Muscle layer of duodenum (tissue), 2 donors: ENCODE data around the gene ARHGAP45.
"Not testable (repeated sequence)": the region's sequence is repeated elsewhere in the genome, so short reads cannot be mapped to it uniquely, and the experiment has no call there.

Experiments used
- H3K27ac ChIP-seq: one replicate; pipeline ENCODE4 v1.7.0; 2013; ENCODE audit warnings: mild to moderate bottlenecking, low read length
- H3K27me3 ChIP-seq: one replicate; pipeline ENCODE4 v1.7.0; 2013; ENCODE audit warnings: low read depth, mild to moderate bottlenecking, control low read depth, low read length
- H3K36me3 ChIP-seq, 2 donors: one replicate each; pipeline ENCODE4 v1.7.0; 2013; ENCODE audit warnings: low read length in 2 of 2, control low read depth in 1 of 2, mild to moderate bottlenecking in 1 of 2; ENCODE audit not compliant: insufficient read depth in 2 of 2, control insufficient read depth in 1 of 2
- H3K4me1 ChIP-seq, 2 donors: one replicate each; pipeline ENCODE4 v1.7.0; 2013; ENCODE audit warnings: low read length in 2 of 2, mild to moderate bottlenecking in 2 of 2, control low read depth in 1 of 2, moderate library complexity in 1 of 2; ENCODE audit not compliant: insufficient read depth in 2 of 2, control insufficient read depth in 1 of 2
- H3K4me3 ChIP-seq, 2 donors: one replicate each; pipeline ENCODE4 v1.7.0; 2013; ENCODE audit warnings: low read length in 2 of 2, low read depth in 1 of 2, mild to moderate bottlenecking in 1 of 2
- H3K9me3 ChIP-seq, 2 donors: one replicate each; pipeline ENCODE4 v1.7.0; 2013; ENCODE audit warnings: low read length in 2 of 2, control low read depth in 1 of 2, mild to moderate bottlenecking in 1 of 2; ENCODE audit not compliant: control insufficient read depth in 1 of 2
- donor health status: healthy.

Gene ARHGAP45

GRCh38 chr19:1066748-1067340, at the start of gene ARHGAP45:
Gene ARHGAP45 (plus strand): TSS chr19:1067167. CDS start chr19:1067406, 239 bp downstream.
- Histone ChIP-seq H3K36me3 (no peaks in the 10 kb centered on the region), H3K4me1 (peaks cover 0 to 44% of the 10 kb centered on the region in 2 donors)

GRCh38 chr19:1017906-1018305, 49.1 kb upstream of the ARHGAP45 start:
- Histone ChIP-seq H3K27ac (no peak overlapping the region), H3K4me1 (peaks cover 11 to 55% of the 10 kb centered on the region in 2 donors), H3K27me3 (no peaks in the 10 kb centered on the region), H3K9me3 (no peaks in the 10 kb centered on the region), H3K36me3 (peaks cover 5 to 14% of the 10 kb centered on the region in 2 donors), H3K4me3 (no peak overlapping the region)

More at GRCh38 chr19:1066748-1067340, at the start of gene ARHGAP45:
- H3K27ac ChIP-seq = no peak within 1 kb of the TSS
- H3K4me3 ChIP-seq = peak within 1 kb of the TSS; percentile 7 to 59
- H3K27me3 ChIP-seq = peaks cover 23% of the 10 kb centered on the region
- peaks cover 0 to 2% of the 10 kb centered on the region in 2 donors for H3K9me3 ChIP-seq

- no peak overlapping the region for H3K27ac ChIP-seq
- H3K27me3 ChIP-seq = no peaks in the 10 kb centered on the region
- H3K4me3 ChIP-seq = no peak overlapping the region
- H3K9me3 ChIP-seq = no peaks in the 10 kb centered on the region
- peaks cover 11 to 55% of the 10 kb centered on the region in 2 donors for H3K4me1 ChIP-seq
- peaks cover under 1 to 9% of the 10 kb centered on the region in 2 donors for H3K36me3 ChIP-seq
Measured at GRCh38 chr19:1018393-1018792, 48.6 kb upstream of the ARHGAP45 start.

- peak overlapping the region; percentile 83 to 94 for H3K4me3 ChIP-seq
- H3K36me3 ChIP-seq = peaks cover 0 to 2% of the 10 kb centered on the region in 2 donors
- H3K4me1 ChIP-seq = peaks cover 11 to 55% of the 10 kb centered on the region in 2 donors
- no peaks in the 10 kb centered on the region for H3K9me3 ChIP-seq
- no peak overlapping the region for H3K27ac ChIP-seq
- H3K27me3 ChIP-seq = no peaks in the 10 kb centered on the region
Measured at GRCh38 chr19:1018932-1019615, 47.9 kb upstream of the ARHGAP45 start.

GRCh38 chr19:1019616-1019961, 47.4 kb upstream of the ARHGAP45 start:
- Histone ChIP-seq H3K4me3 (peak overlapping the region; percentile 83 to 94), H3K36me3 (no peaks in the 10 kb centered on the region), H3K27me3 (no peaks in the 10 kb centered on the region), H3K4me1 (peaks cover 11 to 55% of the 10 kb centered on the region in 2 donors), H3K27ac (no peak overlapping the region), H3K9me3 (no peaks in the 10 kb centered on the region)

- Histone ChIP-seq H3K4me3 (peak overlapping the region; percentile 83 to 94), H3K27me3 (no peaks in the 10 kb centered on the region), H3K36me3 (no peaks in the 10 kb centered on the region), H3K27ac (peak overlapping the region; percentile 45), H3K4me1 (peaks cover 11 to 51% of the 10 kb centered on the region in 2 donors), H3K9me3 (no peaks in the 10 kb centered on the region)
Measured at GRCh38 chr19:1019980-1020867, 46.7 kb upstream of the ARHGAP45 start.

GRCh38 chr19:1020868-1021425, 46.0 kb upstream of the ARHGAP45 start, which contains the start of gene TMEM259:
Gene TMEM259 (minus strand): TSS chr19:1021123. CDS start chr19:1020996, 127 bp downstream.
- peaks cover 11 to 46% of the 10 kb centered on the region in 2 donors for H3K4me1 ChIP-seq
- peak within 1 kb of the TSS; percentile 83 to 94 for H3K4me3 ChIP-seq
- H3K27me3 ChIP-seq = no peaks in the 10 kb centered on the region
- no peaks in the 10 kb centered on the region for H3K36me3 ChIP-seq
- H3K27ac ChIP-seq = peak within 1 kb of the TSS; percentile 93
- H3K9me3 ChIP-seq = no peaks in the 10 kb centered on the region

GRCh38 chr19:1023883-1024188, 43.1 kb upstream of the ARHGAP45 start:
- not testable (repeated sequence) for H3K9me3 ChIP-seq, H3K4me3 ChIP-seq, H3K36me3 ChIP-seq, H3K27me3 ChIP-seq, H3K27ac ChIP-seq
- H3K4me1 ChIP-seq = peaks cover 0 to 17% of the 10 kb centered on the region in 2 donors

GRCh38 chr19:1025080-1025479, 41.9 kb upstream of the ARHGAP45 start:
- not testable (repeated sequence) for H3K27me3 ChIP-seq, H3K36me3 ChIP-seq, H3K9me3 ChIP-seq, H3K4me3 ChIP-seq, H3K4me1 ChIP-seq, H3K27ac ChIP-seq

GRCh38 chr19:1025960-1026782, 40.8 kb upstream of the ARHGAP45 start, which contains the start of gene CNN2:
Gene CNN2 (plus strand): TSS chr19:1026608. CDS start chr19:1026662, 54 bp downstream.
- Histone ChIP-seq H3K4me3 (peak within 1 kb of the TSS; percentile 74 to 87), H3K4me1 (peaks cover 0 to 17% of the 10 kb centered on the region in 2 donors), H3K9me3 (no peaks in the 10 kb centered on the region)

More at GRCh38 chr19:1025960-1026782, 40.8 kb upstream of the ARHGAP45 start, which contains the start of gene CNN2:
- Histone ChIP-seq H3K36me3 (no peaks in the 10 kb centered on the region), H3K27ac (peak within 1 kb of the TSS; percentile 74), H3K27me3 (no peaks in the 10 kb centered on the region)
